ENCODE results near the gene ZNF823.

GRCh38 chr19:11769995-11770394, 31.2 kb upstream of the ZNF823 start:
- TF ChIP-seq CTCF (IDR thresholded peaks at IDR 0.05) = no peak
- no peak for TF ChIP-seq POLR2A (IDR thresholded peaks at IDR 0.05)
- TF ChIP-seq POLR2AphosphoS5 (IDR thresholded peaks at IDR 0.05) = no peak

Measured in gastroesophageal sphincter (tissue), 3 donors.